HG02678 (cell line): ENCODE data around the gene CHD3.

Source experiments
- ATAC-seq: cut with Tn5 transposase; IDR thresholded peaks from one replicate; pipeline ENCODE4 v1.9.1; 2021; ENCODE audit warnings: mild to moderate bottlenecking, moderate library complexity; ENCODE audit not compliant: unreplicated experiment

The CHD3 gene

DNA sequence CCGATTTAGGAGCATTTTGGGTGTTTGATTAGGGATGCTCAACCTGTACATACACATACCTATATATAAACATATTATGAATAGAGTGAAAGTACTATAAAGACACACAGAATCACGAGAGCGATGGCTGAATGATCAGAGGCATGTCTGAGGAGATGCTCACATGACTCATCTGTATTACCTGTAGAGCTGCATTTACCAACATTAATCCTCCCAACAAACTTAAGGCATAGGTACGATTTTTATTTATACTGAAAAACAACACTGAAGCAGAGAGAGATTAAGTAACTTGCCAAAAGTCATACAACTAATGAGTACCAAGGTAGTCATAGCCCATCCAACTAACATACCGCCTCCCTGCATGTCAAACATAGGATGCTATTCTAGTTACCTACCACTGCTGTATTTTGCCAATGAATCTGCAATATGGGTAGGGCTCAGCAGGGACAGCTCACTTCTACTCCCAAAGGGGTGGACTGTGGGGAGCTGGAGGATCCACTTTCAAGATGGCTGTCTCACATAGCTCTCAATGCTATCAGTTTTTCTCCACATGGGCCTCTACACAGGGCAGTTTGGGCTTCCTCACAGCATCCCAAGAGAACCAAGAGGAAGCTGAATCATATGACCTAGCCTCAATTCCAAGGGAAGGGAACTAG lies 23.5 kb upstream of the CHD3 start:
- no peak for ATAC-seq

DNA sequence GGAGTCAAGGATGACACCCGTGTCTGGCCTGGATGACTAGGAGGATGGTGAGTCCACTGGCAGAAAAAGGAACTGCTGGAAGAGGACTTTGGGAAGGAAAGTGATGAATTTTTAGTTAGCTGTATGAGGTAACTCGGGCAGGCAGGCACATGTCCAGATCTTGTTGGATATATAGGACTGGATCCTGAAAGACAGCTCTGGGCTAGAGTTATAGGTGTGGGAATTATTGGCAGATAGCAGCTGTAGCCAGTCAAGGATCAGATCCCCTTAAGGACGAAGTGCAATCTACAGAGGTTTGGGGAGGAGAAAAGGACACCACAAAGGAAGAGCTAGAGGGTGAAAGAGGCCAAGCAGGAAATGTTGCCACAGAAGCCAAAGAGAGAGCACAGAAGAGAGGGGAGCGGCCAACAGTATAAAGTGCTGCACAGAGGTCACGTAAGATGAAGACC lies 20.7 kb upstream of the CHD3 start:
- no peak for ATAC-seq

DNA sequence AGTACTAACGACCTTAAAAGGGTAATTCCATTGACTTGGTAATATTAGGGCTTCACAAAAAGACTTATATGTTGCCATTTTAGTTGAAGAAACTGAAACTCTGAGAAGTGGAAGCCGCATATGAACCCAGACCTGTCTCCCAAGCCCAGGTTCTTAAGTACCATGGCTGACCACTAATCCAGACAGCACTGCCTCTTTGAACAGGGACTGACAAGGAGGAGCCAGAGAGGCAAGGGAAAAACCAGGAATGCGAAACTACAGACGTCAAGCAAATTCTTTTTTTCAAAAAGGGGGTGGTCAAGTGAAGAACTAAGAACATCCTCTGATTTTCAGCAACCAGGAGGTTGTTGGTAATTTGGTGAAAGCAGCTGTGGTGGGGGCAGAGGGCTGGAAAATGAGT lies 15.5 kb upstream of the CHD3 start:
- no peak for ATAC-seq

DNA sequence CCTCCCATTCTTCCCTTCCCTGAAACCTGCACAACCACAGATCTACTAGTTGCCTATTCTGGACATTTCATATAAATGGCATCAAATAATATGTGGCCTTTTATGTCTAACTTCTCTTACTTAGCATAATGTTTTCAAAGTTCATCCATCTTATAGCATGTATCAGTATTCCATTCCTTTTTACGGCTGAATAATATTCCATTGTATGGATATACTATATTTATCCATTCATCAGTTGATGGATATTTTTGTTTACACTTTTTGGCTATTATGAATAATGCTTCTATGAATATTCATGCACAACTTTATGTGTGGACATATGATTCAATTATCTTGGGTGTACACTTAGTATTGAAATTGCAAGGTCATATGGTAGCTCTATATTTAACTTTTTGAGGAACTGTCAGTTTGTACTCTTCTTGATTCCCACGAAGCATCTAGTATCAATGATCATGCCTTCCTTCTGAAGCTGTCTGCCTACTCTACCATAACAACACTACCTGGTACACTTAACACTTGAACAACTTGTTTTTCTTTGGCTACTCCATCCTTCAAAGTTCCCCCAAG lies 12.7 kb upstream of the CHD3 start:
- ATAC-seq: no peak

DNA sequence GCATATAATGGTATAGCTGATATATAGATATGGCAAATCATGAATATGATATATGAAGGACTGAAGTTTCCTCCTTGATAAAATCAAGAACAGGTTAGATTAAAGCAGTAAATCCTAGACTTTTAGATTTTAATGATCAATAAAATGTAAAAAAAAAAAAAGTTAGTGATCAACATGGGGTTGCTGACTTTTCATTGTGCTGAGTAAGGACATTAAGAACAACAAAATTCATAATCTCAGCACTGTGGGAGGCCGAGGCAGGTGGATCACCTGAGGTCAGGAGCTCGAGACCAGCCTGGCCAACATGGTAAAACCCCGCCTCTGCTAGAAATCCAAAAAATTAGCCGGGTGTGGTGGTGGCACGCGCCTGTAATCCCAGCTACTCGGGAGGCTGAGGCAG lies 10.4 kb upstream of the CHD3 start:
- no peak for ATAC-seq

DNA sequence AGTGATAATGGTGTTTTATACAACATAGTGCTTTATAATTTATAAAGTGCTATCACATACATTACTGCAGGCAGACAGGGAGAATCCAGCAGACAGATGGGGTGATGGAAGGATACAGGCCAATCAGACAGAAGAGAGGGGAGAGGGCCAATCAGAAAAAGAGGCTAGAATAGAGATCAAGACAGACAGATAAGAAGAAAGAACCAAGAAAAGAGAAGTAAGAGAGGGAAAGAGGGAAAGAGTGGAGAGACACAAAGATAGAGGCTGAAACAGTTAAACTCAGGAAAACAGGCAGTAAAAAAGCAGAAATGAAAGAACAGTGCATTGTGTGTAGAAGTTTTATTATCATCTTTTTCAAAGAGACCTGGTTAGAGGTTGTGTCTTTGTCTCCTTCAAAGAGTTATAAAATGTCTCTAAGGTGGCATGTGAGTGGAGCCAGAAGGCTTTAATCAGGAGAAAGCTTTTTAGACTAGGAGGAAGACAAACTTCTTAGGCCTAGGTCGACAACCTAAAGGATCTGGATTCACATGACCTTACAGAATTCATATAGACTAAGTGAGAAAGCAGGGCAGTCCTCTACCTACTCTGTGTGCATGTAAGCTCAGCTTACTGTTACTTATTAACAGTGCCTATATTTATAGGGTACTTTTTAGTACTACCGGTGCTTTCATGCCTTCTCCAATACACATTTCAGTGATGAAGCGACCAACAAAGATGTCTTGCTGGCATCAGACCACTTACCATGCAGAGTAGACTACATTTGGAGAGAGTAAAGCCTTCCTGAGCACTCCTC lies 8.3 kb upstream of the CHD3 start:
- peak; percentile 37 for ATAC-seq

DNA sequence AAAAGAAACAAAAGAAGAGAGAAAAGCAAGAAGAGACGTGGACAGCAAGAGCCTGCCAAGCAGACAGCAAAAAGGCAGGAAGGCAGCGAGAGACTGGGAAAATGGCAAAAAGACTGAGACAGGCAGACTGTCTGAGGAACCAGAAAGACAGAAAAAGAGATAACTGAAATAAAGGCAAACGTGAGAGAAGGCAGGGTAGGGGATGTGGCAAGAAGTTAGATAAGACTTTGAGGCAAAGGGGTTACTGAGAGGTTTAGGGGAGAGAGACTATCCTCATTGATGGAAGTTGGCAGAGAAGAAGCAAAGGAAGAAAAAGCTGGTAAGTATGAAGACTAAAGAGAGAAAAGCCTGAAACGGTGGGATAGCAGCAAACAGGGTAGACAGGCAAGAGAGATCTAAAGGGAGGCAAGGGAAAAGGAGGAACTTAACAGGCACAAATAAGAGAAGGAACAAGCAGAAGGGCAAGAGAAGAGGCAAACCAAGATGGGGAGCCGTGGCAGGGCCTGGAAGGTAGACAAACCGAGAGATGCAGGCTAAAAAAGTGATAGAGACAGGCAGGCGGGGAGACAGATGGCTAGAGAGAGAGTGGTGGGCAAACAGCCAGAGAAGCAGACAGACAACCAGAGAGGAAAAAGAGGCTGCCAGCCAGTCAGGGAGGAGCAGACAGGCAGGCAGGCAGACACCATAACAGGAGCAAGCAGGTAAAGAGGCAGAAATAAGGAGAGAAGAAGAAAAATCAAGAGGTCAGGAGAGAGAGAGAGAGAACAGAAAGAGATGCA lies 7.1 kb upstream of the CHD3 start:
- no peak for ATAC-seq

DNA sequence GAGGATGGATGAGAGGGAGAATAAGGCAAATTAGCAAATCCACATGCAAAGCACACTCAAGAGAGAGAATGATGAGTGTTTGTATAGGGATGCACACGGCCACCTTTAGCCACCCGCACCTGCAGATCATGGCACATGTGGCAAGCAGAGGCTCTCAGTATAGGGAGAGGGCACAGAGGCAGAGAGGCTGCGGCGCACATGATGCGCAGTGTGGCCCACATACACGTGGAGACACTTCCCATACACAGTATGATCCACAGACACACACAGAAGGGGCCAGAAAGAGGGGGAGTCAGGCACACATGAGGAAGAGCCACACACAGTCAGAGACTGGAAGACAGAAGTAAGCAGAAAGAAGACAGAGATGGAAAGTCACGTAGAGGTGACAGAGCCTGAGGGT lies 6.5 kb upstream of the CHD3 start:
- no peak for ATAC-seq

DNA sequence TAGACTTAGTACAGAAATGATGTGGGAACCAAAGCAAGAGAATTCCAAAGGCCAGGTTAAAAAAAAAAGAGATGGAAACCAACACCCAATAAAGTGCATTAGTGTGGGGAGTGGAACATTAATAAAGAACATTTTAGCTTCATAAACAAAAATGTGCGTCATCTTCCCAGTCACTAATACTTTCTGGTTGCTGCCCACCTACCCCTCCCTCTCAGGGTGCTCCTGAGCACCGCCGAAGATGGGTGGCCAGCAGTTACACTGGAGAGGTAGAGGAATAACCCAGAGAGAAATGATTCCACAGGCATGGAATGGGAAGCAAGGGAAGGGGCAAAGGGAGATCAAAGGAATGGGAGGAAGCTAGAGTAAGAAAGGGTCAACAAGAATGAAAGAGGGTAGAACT lies 6.0 kb upstream of the CHD3 start:
- no peak for ATAC-seq

DNA sequence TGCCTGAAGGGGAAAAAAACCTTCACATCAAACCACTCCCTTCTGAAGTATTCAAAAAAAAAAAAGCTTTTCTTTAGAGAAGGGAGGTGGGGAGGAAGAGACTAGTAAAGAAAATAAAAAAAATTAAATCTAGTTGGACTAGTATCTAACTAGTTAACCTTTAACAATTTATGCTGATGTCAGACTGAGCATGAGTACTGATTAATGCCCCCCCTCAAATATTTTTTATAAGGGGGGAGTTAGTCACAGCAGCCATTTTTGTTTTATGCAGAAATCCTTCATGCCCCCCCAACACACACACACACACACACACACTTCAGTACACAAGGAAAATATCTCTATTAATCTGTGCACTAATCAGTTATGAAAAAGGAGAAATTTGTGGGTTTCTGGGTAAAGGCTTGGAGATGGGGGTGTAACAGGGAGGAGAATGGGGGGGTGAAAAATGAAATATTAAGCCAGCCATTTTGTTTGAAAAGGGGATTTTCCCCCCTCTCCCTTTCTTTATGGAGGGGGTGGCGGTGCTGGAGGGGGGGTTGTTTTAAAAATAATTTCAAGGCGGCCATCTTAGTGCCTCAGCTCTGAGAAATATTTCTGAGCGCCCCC lies 4.7 kb upstream of the CHD3 start:
- no peak for ATAC-seq

DNA sequence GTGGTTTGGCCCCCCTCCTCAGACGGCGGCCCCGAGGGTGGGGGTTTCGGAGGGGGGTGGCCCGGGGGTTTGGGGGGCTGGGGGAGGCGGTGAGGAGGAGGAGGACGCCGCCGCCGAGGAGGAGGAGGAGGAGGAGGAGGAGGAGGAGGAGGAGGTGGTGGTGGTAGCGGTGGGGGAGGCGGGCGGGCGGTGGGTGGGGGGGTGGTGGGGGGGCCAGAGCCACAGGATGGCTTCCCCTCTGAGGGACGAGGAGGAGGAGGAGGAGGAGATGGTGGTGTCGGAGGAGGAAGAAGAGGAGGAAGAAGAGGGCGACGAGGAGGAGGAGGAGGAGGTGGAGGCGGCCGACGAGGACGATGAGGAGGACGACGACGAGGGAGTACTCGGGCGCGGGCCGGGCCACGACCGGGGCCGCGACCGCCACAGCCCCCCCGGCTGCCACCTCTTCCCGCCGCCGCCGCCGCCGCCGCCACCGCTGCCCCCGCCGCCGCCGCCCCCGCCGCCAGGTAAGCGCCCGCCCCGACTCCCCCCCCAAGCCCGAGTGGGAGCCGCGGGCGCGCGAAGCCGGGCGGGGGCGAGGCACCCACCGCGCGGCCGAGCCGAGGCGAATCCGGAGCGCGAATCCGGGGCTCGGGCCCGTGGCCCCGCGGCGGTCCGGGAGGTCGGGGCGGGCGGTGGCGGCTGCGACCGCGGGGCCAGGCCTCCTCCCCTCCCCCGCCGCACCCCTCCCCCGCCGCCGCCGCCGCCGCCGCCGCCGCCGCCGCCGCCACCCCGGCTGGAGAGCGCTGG lies 3.8 kb upstream of the CHD3 start:
- ATAC-seq: peak; percentile 13

DNA sequence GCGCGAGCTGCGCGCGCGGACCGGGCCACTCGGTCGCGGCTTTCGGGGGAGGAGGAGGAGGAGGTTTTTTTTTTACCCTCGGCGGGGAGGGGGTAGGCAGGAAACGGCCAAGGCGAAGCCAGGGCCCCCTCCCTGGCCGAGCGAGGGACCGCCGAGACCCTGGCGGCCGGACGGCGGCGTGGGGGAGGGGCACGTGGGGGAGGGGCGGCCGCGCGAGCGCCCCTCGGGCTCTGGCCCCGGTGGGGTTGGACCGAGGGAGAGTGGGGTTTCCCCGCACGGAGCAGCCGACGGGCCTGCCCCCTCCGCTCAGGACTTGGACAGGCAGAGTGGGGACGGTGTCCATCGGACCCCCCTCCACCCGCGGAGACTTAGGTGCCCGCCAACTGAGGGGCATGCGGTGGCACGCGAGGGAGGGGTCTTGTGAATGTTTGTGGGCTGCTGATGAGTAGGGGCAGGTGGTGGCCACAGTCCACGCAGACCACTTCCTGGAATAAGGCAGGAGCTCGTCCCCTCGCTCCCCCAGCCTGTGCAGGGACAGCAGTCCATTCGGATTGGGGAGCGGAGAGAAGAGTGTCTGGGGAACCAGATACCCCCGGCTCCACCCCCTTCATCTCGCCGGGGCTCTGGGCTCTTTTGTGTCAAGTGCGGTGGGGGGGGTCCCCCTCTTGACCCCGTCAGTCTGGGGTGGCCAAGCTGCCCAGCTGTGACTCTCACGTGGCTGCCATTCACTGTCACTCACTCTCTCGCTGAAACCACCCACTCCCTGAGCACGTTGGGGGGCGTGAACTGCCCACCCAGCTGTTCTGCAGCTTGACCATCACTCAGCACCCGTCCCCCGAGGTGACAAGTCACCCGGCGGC lies 3.0 kb upstream of the CHD3 start:
- ATAC-seq: peak; percentile 25

DNA sequence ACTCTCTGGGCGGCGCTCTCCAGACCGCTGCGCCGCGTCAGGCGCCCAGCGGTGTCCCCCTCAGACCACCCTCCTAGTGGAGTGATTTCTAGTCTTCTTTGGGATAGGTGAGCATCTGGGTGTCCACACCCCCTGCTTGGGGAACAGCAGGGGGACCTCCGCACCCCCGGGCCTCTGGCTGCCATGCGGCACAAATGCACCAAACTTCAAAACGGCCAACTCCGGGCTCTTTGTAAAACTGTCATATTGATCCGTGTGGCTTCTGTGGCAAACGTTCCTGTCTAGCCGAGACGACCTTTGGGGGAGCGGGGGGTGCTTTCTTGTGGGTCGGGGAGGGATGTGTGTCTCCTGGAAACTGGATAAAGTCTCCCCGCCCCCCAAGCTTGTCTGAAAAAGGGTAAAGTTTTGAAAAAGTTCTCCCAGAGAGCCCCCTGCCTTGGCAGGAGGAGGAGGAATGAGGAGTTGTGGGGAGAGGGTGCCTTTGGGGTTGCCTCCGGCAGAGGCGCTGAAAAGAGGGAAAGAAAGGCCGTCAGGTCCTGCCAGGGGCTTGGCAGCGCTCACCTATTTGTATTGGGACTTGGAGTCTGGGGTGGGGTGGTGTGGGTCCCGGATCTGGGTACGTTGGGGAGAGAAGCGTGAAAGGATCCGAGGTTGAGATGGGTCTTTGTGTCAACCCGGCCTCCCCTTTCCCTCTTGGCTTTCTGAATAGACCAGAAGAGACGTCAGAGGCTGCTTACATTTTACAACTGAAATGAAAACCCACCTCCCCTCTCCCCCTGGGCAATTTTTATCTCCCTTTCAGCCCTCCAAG lies 2.2 kb upstream of the CHD3 start:
- ATAC-seq: no peak

DNA sequence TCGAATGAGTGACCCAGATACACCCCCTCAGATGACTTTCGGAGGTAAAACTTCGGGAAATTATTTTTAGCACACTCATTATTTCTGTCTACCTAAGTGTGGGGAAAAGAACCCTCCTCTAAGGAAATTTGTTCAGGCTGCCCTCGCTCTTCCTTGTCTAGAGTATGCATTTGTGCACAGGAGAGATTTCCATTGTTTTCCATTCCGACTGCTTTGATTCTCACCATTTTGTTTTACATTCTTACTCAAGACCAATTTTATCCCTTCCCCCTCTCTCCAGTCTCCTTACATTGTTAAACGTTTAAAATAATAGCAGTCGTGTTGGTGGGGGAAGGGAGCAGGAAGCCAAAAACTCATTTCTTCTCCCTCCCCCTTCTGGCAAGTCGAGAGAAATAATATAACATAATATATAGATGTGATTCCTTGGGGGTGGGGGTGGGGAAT lies 1.5 kb upstream of the CHD3 start:
- ATAC-seq: no peak

DNA sequence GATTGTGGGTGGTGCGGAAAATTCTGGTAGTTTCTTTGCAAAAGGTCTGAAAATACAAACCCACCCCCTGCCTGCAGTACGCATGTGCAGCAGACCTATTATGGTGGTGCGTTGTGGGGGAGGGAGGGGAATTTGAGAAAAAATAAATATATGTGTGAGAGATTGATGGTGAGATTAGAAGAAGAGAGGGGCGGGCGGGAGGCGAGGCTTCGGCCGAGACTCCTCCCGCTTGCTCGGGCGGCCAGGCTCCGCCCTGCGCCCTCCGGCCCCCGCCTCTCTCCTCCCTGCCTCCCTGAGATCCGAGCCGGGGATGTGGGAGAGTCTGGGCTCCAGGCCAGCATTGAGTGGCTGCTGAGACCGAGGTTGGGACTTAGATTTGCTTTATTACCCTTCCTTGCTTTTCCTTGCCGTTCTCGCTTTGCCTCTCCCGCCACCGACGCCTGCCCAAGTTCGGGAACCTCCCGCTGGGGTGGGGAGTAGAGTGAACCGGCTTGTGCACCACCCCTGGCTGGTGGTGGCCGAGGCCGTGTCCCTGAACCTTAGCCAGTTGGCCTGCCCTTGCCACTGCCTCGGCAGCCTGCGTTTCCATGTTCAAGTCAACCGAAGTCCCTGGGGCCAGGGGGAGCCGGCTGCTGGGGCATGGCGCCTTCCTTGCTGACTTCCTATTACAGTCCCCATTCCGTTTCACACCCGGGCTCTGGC lies 956 bp upstream of the CHD3 start:
- ATAC-seq: peak; percentile 49

DNA sequence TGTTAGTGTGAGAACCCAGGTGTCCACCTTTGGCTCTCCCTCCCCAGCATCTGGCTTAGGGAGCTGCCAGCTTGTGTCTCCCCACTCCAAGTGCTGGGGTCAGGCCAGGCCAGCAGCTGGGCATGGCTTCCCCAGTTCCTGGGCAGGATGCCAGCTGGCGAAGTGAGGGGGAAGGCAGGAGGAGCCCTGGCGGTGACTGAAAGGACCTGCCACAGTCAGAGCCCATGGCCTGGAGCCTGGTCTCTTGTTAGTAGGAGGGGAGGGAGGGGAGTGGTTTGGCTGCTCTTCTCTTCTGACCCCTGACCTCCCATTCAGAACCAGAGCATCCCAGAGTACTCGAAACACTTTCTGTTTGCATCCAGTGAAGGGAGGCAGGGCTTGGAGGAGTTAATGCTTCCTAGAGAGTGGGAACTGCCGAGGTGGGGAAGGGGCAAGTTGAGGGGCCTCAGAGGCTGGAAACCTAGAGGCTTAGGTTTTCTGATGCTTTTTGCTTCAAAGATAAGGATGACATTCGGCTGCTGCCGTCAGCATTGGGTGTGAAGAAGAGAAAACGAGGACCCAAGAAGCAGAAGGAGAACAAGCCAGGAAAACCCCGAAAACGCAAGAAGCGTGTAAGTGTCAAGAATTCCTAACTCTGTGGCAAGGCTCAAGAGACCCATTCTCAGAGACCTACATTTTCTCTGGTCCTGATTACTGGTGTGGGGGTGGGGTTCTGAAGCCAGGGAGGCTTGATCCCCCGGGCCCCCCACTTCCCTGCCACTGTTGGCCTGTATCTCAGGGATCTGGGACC lies 772 bp downstream of the CHD3 start:
- no peak for ATAC-seq
